Ishikawa (cell line): ENCODE data around the gene SLC26A8.

Experiments
- CEBPB ChIP-seq: IDR thresholded peaks from 2 replicates; pipeline ENCODE4 v1.6.1; 2012
- CREB1 ChIP-seq: IDR thresholded peaks from 2 replicates; pipeline ENCODE4 v1.6.1; 2012; ENCODE audit warnings: low read depth
- EGR1 ChIP-seq: IDR thresholded peaks from 2 replicates; pipeline ENCODE4 v1.6.1; 2012
- EP300 ChIP-seq: IDR thresholded peaks from 2 replicates; pipeline ENCODE4 v1.6.1; 2012; ENCODE audit warnings: borderline replicate concordance
- FOXM1 ChIP-seq: IDR thresholded peaks from 2 replicates; pipeline ENCODE4 v1.6.1; 2012; ENCODE audit warnings: low read depth, borderline replicate concordance
- NFIC ChIP-seq: IDR thresholded peaks from 2 replicates; pipeline ENCODE4 v1.6.1; 2012
- RAD21 ChIP-seq: IDR thresholded peaks from 2 replicates; pipeline ENCODE4 v1.6.1; 2012; ENCODE audit warnings: low read depth
- TAF1 ChIP-seq: IDR thresholded peaks from 2 replicates; pipeline ENCODE4 v1.6.1; 2012; ENCODE audit warnings: low read depth, mild to moderate bottlenecking
- TCF12 ChIP-seq: IDR thresholded peaks from 2 replicates; pipeline ENCODE4 v1.6.1; 2012; ENCODE audit warnings: low read depth
- TEAD4 ChIP-seq: IDR thresholded peaks from 2 replicates; pipeline ENCODE4 v1.6.1; 2012
- YY1 ChIP-seq: IDR thresholded peaks from 2 replicates; pipeline ENCODE4 v1.6.1; 2012; ENCODE audit warnings: low read depth
- ZBTB7A ChIP-seq: IDR thresholded peaks from 2 replicates; pipeline ENCODE4 v1.6.1; 2012; ENCODE audit warnings: low read depth
- TF ChIP-seq, protein P1 (sequence below): IDR thresholded peaks from 2 replicates; pipeline ENCODE4 v1.6.1; 2012
- TF ChIP-seq, protein P2 (sequence below): IDR thresholded peaks from 2 replicates; pipeline ENCODE4 v1.6.1; 2012
- TF ChIP-seq, protein P3 (sequence below): IDR thresholded peaks from 2 replicates; pipeline ENCODE4 v1.6.1; 2012; ENCODE audit warnings: low read depth, mild to moderate bottlenecking

SLC26A8 gene

DNA sequence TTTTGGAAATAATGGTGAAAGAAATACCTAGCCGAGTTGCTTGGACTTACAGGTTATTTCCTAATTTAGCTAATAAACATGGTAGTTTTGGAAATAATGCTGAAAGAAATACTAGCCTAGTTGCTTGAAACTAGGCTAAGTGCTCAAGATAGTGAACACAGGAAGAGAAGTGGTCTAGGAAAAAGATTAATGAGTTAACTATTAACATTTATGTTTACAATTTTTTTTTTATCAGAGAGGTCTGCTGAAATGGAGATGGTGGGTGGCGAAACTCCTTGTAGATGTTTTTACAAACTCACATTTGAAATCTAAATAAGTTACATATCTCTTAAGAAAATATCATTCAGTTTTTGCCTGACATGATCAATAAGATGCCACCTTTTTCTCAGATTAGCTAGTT is 42.4 kb upstream of the SLC26A8 start:
- TF ChIP-seq EP300 (no peak), RAD21 (no peak), FOXM1 (no peak), CREB1 (no peak), ZBTB7A (no peak), CEBPB (no peak)
- TF ChIP-seq, protein P1, sequence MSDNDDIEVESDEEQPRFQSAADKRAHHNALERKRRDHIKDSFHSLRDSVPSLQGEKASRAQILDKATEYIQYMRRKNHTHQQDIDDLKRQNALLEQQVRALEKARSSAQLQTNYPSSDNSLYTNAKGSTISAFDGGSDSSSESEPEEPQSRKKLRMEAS, result no peak
- TF ChIP-seq, protein P2, sequence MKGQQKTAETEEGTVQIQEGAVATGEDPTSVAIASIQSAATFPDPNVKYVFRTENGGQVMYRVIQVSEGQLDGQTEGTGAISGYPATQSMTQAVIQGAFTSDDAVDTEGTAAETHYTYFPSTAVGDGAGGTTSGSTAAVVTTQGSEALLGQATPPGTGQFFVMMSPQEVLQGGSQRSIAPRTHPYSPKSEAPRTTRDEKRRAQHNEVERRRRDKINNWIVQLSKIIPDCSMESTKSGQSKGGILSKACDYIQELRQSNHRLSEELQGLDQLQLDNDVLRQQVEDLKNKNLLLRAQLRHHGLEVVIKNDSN, result no peak
- TF ChIP-seq, protein P3, sequence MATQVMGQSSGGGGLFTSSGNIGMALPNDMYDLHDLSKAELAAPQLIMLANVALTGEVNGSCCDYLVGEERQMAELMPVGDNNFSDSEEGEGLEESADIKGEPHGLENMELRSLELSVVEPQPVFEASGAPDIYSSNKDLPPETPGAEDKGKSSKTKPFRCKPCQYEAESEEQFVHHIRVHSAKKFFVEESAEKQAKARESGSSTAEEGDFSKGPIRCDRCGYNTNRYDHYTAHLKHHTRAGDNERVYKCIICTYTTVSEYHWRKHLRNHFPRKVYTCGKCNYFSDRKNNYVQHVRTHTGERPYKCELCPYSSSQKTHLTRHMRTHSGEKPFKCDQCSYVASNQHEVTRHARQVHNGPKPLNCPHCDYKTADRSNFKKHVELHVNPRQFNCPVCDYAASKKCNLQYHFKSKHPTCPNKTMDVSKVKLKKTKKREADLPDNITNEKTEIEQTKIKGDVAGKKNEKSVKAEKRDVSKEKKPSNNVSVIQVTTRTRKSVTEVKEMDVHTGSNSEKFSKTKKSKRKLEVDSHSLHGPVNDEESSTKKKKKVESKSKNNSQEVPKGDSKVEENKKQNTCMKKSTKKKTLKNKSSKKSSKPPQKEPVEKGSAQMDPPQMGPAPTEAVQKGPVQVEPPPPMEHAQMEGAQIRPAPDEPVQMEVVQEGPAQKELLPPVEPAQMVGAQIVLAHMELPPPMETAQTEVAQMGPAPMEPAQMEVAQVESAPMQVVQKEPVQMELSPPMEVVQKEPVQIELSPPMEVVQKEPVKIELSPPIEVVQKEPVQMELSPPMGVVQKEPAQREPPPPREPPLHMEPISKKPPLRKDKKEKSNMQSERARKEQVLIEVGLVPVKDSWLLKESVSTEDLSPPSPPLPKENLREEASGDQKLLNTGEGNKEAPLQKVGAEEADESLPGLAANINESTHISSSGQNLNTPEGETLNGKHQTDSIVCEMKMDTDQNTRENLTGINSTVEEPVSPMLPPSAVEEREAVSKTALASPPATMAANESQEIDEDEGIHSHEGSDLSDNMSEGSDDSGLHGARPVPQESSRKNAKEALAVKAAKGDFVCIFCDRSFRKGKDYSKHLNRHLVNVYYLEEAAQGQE, result no peak

DNA sequence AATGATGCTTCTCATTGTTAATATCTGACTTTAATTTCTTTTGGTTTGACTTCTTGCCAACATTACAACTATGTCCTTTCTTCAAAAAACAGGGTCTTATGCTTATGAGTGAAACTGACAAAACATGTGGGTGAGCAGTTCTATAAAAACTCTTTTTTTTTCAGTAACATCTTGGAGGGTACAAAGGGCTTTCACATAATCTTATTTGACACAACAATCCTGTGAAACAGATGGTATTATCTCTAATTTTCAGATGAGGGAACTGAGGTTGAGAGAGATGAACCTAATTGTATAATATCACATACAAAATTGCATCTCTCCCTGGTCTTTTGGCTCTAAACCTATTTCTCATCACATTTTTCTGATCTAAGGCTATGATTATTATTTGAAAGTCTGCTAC is 41.5 kb upstream of the SLC26A8 start:
- no peak for TF ChIP-seq TCF12
- TF ChIP-seq NFIC, result no peak
- TF ChIP-seq, protein P2, result no peak
- no peak for TF ChIP-seq TEAD4

DNA sequence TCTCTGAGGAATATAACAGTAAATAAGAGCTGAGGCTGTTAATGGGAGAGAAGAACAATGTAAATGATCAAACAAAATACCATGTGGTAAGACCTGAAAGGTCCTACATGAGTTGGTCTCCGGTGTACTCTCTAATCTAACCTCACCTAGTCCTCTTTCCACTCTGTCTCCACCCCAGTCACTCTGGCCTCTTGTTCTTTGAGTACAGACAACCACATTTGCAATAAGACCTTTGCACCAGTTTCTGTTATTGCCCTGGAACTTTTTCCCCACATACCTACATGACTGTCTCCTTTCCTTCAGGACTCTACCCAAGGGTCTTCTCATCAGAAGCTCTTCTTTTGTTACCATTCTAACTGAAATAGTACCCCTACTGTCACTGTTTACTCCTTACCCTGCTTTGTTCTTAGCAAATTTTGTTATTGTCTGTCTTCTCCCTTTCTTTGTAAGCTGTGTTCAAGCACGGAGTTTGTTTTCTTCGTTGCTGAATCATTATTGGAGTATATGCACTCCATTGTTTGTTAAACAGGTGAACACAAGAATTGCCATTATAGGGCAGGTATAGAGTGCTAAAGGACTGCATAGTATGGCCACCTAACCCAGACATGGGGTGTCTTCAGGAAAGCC is 40.4 kb upstream of the SLC26A8 start:
- TF ChIP-seq YY1, result no peak
- TF ChIP-seq FOXM1, result no peak
- no peak for TF ChIP-seq TAF1
- TF ChIP-seq CREB1, result no peak
- TF ChIP-seq, protein P3, result no peak
- no peak for TF ChIP-seq TEAD4
- no peak for TF ChIP-seq CEBPB
- no peak for TF ChIP-seq RAD21
- no peak for TF ChIP-seq NFIC
- no peak for TF ChIP-seq TCF12
- no peak for TF ChIP-seq EP300

DNA sequence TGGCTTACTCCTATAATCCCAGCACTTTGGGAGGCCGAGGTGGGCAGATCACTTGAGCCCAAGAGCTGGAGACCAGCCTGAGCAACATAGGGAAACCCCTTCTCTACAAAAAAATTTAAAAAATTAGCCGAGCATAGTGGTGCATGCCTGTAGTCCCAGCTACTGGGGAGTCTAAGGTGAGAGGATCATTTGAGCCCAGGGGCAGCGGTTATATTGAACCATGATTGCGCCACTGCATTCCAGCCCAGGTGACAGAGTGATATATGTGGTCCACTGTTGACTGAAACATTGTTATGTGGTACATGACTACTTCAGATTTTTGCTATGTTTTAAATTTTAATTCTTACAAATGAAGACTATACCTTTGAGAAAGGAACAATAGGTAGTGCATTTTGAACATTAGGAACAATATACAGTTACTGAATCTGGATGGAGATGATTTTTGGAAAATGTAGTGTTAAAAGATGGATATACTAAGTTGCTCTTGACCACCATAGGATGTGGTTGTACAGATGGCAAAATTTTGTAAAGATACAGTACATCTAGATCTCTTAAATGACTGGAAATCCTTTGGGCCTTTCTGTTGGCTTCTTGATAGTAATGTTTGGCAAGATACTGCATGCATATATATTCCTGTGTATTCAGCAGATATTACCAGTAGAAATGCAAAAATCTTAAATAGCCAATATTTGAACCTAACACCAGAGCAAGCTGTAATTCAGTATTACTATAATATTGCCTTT is 39.0 kb upstream of the SLC26A8 start:
- TF ChIP-seq ZBTB7A (no peak), CEBPB (peak; percentile 73), FOXM1 (no peak)
- TF ChIP-seq, protein P2, result no peak

DNA sequence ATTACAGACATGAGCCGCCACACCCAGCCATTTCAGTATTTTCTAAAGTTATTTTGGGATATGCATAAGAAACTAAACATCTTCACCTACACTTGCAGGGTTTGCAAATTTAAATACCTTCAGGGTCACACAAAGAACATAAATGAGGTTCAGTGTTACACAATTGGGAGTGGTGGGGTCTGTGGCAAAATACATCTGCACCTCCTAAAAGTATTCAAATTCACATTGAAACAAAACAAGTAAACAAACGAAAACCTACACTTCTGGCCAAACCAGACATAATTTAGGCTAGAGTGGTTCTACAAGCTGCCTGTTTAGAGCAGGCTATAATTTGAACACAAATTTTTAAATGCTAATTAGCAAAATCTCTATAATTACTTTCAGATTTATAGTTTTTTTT is 37.8 kb upstream of the SLC26A8 start:
- no peak for TF ChIP-seq RAD21
- no peak for TF ChIP-seq TCF12
- no peak for TF ChIP-seq CREB1
- TF ChIP-seq, protein P1, result no peak
- no peak for TF ChIP-seq EP300
- TF ChIP-seq, protein P2, result no peak
- no peak for TF ChIP-seq EGR1
- TF ChIP-seq CEBPB, result no peak
- TF ChIP-seq YY1, result no peak
